Suprapubic skin (tissue), 3 donors: ENCODE results near the gene COL18A1.
"Not testable (repeated sequence)": the region's sequence is repeated elsewhere in the genome, so short reads cannot be mapped to it uniquely, and the experiment has no call there.

Source experiments
- CTCF ChIP-seq, 2 donors: fragments of 200-600 bp in 1 of 2; fragments of 450-650 bp in 1 of 2; sonication (generic) in 1 of 2; IDR thresholded peaks; one replicate each; pipeline ENCODE4 v1.5.1; 2016 to 2019; ENCODE audit warnings: antibody characterized with exemption in 2 of 2, mild to moderate bottlenecking in 1 of 2, moderate library complexity in 1 of 2
- POLR2A ChIP-seq, 2 donors: fragments of 450-650 bp; IDR thresholded peaks; one replicate each; pipeline ENCODE4 v1.6.1; 2017; ENCODE audit warnings: antibody characterized with exemption in 2 of 2, mild to moderate bottlenecking in 2 of 2, moderate library complexity in 2 of 2

GRCh38 chr21:45501081-45502005 lies 96.4 kb downstream of the COL18A1 start:
- TF ChIP-seq CTCF, POLR2A (IDR thresholded peaks at IDR 0.05): not testable (repeated sequence)
